Measurements from ENCODE around the gene CHRNA9.
"Not testable (repeated sequence)": the region's sequence is repeated elsewhere in the genome, so short reads cannot be mapped to it uniquely, and the experiment has no call there.

The CHRNA9 gene

GRCh38 chr4:40334591-40335524 lies at the start of gene CHRNA9:
TSS of gene CHRNA9 (plus strand) at chr4:40335333. CDS start at chr4:40335468, 135 bp downstream.
- H3K9me3 Mint-ChIP-seq, result no peaks in the 10 kb centered on the region
- DNase-seq (ENCODE audit: low spot score in 2 of 2) (no peak), ATAC-seq (replicated peaks; ENCODE audit: extremely low read depth, poor library complexity, severe bottlenecking) (no peak)
- no peaks in the 10 kb centered on the region for H3K4me1 Mint-ChIP-seq
- no peaks in the 10 kb centered on the region for H3K36me3 Mint-ChIP-seq (ENCODE audit: insufficient read depth)
- H3K4me3 Mint-ChIP-seq, result no peak within 1 kb of the TSS
- H3K27ac Mint-ChIP-seq (ENCODE audit: low read depth), result no peak within 1 kb of the TSS
- H3K27me3 Mint-ChIP-seq, result peaks cover 19% of the 10 kb centered on the region

- H3K36me3 Mint-ChIP-seq (ENCODE audit: insufficient read depth), result peaks cover 11% of the 10 kb centered on the region
- no peak for DNase-seq (ENCODE audit: low spot score in 2 of 2)
- ATAC-seq (replicated peaks; ENCODE audit: extremely low read depth, poor library complexity, severe bottlenecking), result no peak
- peak overlapping the region; percentile 96 for H3K27ac Mint-ChIP-seq (ENCODE audit: low read depth)
- H3K4me3 Mint-ChIP-seq, result no peak overlapping the region
- H3K4me1 Mint-ChIP-seq, result peaks cover 62% of the 10 kb centered on the region
- H3K9me3 Mint-ChIP-seq, result no peaks in the 10 kb centered on the region
- H3K27me3 Mint-ChIP-seq, result no peaks in the 10 kb centered on the region
These were observed 49.4 kb upstream of the CHRNA9 start for GRCh38 chr4:40285692-40286091.

GRCh38 chr4:40288566-40288965 lies 46.6 kb upstream of the CHRNA9 start:
- Mint-ChIP-seq H3K4me1 (peaks cover 52% of the 10 kb centered on the region), H3K9me3 (no peaks in the 10 kb centered on the region), H3K27me3 (no peaks in the 10 kb centered on the region), H3K27ac (ENCODE audit: low read depth) (peak overlapping the region; percentile 85), H3K4me3 (peak overlapping the region; percentile 26), H3K36me3 (ENCODE audit: insufficient read depth) (peaks cover 10% of the 10 kb centered on the region)
- no peak for ATAC-seq (replicated peaks; ENCODE audit: extremely low read depth, poor library complexity, severe bottlenecking)
- no peak for DNase-seq (ENCODE audit: low spot score in 2 of 2)

GRCh38 chr4:40289366-40290188 lies 45.6 kb upstream of the CHRNA9 start:
- H3K4me3 Mint-ChIP-seq, result peak overlapping the region; percentile 52
- peaks cover 4% of the 10 kb centered on the region for H3K36me3 Mint-ChIP-seq (ENCODE audit: insufficient read depth)

GRCh38 chr4:40290611-40291186 lies 44.4 kb upstream of the CHRNA9 start:
- not testable (repeated sequence) for ATAC-seq (replicated peaks; ENCODE audit: extremely low read depth, poor library complexity, severe bottlenecking); H3K4me3 Mint-ChIP-seq; H3K9me3 Mint-ChIP-seq; DNase-seq (ENCODE audit: low spot score in 2 of 2); H3K27ac Mint-ChIP-seq (ENCODE audit: low read depth); H3K27me3 Mint-ChIP-seq; H3K36me3 Mint-ChIP-seq (ENCODE audit: insufficient read depth)
- H3K4me1 Mint-ChIP-seq, result peaks cover 39% of the 10 kb centered on the region

More at GRCh38 chr4:40289366-40290188, 45.6 kb upstream of the CHRNA9 start:
- ATAC-seq (replicated peaks; ENCODE audit: extremely low read depth, poor library complexity, severe bottlenecking), result peak; percentile 67
- peak overlapping the region; percentile 85 for H3K27ac Mint-ChIP-seq (ENCODE audit: low read depth)
- no peaks in the 10 kb centered on the region for H3K9me3 Mint-ChIP-seq
- H3K4me1 Mint-ChIP-seq, result peaks cover 42% of the 10 kb centered on the region
- H3K27me3 Mint-ChIP-seq, result no peaks in the 10 kb centered on the region
- DNase-seq (ENCODE audit: low spot score in 2 of 2), result no peak

GRCh38 chr4:40292313-40292759 lies 42.8 kb upstream of the CHRNA9 start:
- DNase-seq (ENCODE audit: low spot score in 2 of 2), result no peak
- Mint-ChIP-seq H3K27ac (ENCODE audit: low read depth) (no peak overlapping the region), H3K4me1 (peaks cover 41% of the 10 kb centered on the region)

GRCh38 chr4:40294339-40294738 lies 40.8 kb upstream of the CHRNA9 start:
- DNase-seq (ENCODE audit: low spot score in 2 of 2) (no peak), ATAC-seq (replicated peaks; ENCODE audit: extremely low read depth, poor library complexity, severe bottlenecking) (no peak)
- no peaks in the 10 kb centered on the region for H3K27me3 Mint-ChIP-seq
- no peaks in the 10 kb centered on the region for H3K9me3 Mint-ChIP-seq
- H3K4me3 Mint-ChIP-seq, result no peak overlapping the region
- H3K4me1 Mint-ChIP-seq, result peaks cover 44% of the 10 kb centered on the region
- peaks cover 1% of the 10 kb centered on the region for H3K36me3 Mint-ChIP-seq (ENCODE audit: insufficient read depth)
- H3K27ac Mint-ChIP-seq (ENCODE audit: low read depth), result no peak overlapping the region

More at GRCh38 chr4:40292313-40292759, 42.8 kb upstream of the CHRNA9 start:
- ATAC-seq (replicated peaks; ENCODE audit: extremely low read depth, poor library complexity, severe bottlenecking), result no peak
- Mint-ChIP-seq H3K36me3 (ENCODE audit: insufficient read depth) (peaks cover 1% of the 10 kb centered on the region), H3K9me3 (no peaks in the 10 kb centered on the region), H3K4me3 (no peak overlapping the region), H3K27me3 (no peaks in the 10 kb centered on the region)

GRCh38 chr4:40295030-40295429 lies 40.1 kb upstream of the CHRNA9 start:
- peaks cover 38% of the 10 kb centered on the region for H3K4me1 Mint-ChIP-seq
- H3K4me3 Mint-ChIP-seq; H3K27ac Mint-ChIP-seq (ENCODE audit: low read depth); ATAC-seq (replicated peaks; ENCODE audit: extremely low read depth, poor library complexity, severe bottlenecking); DNase-seq (ENCODE audit: low spot score in 2 of 2); H3K36me3 Mint-ChIP-seq (ENCODE audit: insufficient read depth); H3K9me3 Mint-ChIP-seq; H3K27me3 Mint-ChIP-seq: not testable (repeated sequence)

- H3K4me1 Mint-ChIP-seq, result peaks cover 38% of the 10 kb centered on the region
- no peak for ATAC-seq (replicated peaks; ENCODE audit: extremely low read depth, poor library complexity, severe bottlenecking)
- H3K4me3 Mint-ChIP-seq, result no peak overlapping the region
These were observed 39.6 kb upstream of the CHRNA9 start for GRCh38 chr4:40295572-40295971.

GRCh38 chr4:40299126-40299525 lies 36.0 kb upstream of the CHRNA9 start:
- peaks cover 5% of the 10 kb centered on the region for H3K36me3 Mint-ChIP-seq (ENCODE audit: insufficient read depth)
- ATAC-seq (replicated peaks; ENCODE audit: extremely low read depth, poor library complexity, severe bottlenecking) (no peak), DNase-seq (ENCODE audit: low spot score in 2 of 2) (no peak)
- no peaks in the 10 kb centered on the region for H3K9me3 Mint-ChIP-seq
- no peaks in the 10 kb centered on the region for H3K27me3 Mint-ChIP-seq
- no peak overlapping the region for H3K27ac Mint-ChIP-seq (ENCODE audit: low read depth)
- peaks cover 42% of the 10 kb centered on the region for H3K4me1 Mint-ChIP-seq
- H3K4me3 Mint-ChIP-seq, result no peak overlapping the region

More at GRCh38 chr4:40295572-40295971, 39.6 kb upstream of the CHRNA9 start:
- no peaks in the 10 kb centered on the region for H3K27me3 Mint-ChIP-seq
- H3K9me3 Mint-ChIP-seq, result no peaks in the 10 kb centered on the region
- H3K36me3 Mint-ChIP-seq (ENCODE audit: insufficient read depth), result no peaks in the 10 kb centered on the region
- no peak for DNase-seq (ENCODE audit: low spot score in 2 of 2)
- H3K27ac Mint-ChIP-seq (ENCODE audit: low read depth), result no peak overlapping the region

GRCh38 chr4:40299811-40300292 lies 35.3 kb upstream of the CHRNA9 start:
- peak overlapping the region; percentile 53 for H3K4me3 Mint-ChIP-seq
- H3K27me3 Mint-ChIP-seq, result no peaks in the 10 kb centered on the region
- H3K27ac Mint-ChIP-seq (ENCODE audit: low read depth), result peak overlapping the region; percentile 93
- ATAC-seq (replicated peaks; ENCODE audit: extremely low read depth, poor library complexity, severe bottlenecking) (no peak), DNase-seq (ENCODE audit: low spot score in 2 of 2) (no peak)
- H3K36me3 Mint-ChIP-seq (ENCODE audit: insufficient read depth), result peaks cover 5% of the 10 kb centered on the region
- H3K9me3 Mint-ChIP-seq, result no peaks in the 10 kb centered on the region
- peaks cover 47% of the 10 kb centered on the region for H3K4me1 Mint-ChIP-seq

All from central memory CD8-positive, alpha-beta T cell (primary cell).